Thoracic aorta (tissue), 2 donors: ENCODE data around the gene IGFBP6. TPM values are rescaled to one million over a fixed set of nuclear protein-coding genes. Genes with fewer than 3 reads are reported as not detected.
"Not testable (repeated sequence)": the region's sequence is repeated elsewhere in the genome, so short reads cannot be mapped to it uniquely, and the experiment has no call there.

Experiments
- ATAC-seq: fragments of 150-250 bp; one replicate; pipeline ENCODE4 v1.8.0; 2017; ENCODE audit warnings: low read depth; ENCODE audit not compliant: insufficient number of reproducible peaks, low FRiP score
- DNase-seq: peaks from one replicate; pipeline ENCODE4 v3.0.0-alpha.2; 2020; ENCODE audit warnings: low spot score
- H3K27ac ChIP-seq, 2 donors: fragments of 200-600 bp; sonication (generic); 1 replicate in 1 of 2; 2 replicates in 1 of 2; pipeline ENCODE4 v1.5.1; 2016; ENCODE audit warnings: mild to moderate bottlenecking in 2 of 2, moderate library complexity in 2 of 2
- H3K27me3 ChIP-seq: fragments of 200-600 bp; sonication (generic); replicated peaks from 2 replicates; pipeline ENCODE4 v1.6.0; 2016; ENCODE audit warnings: mild to moderate bottlenecking; ENCODE audit not compliant: insufficient read depth
- H3K36me3 ChIP-seq: fragments of 200-600 bp; sonication (generic); one replicate; pipeline ENCODE4 v1.5.1; 2016
- H3K4me1 ChIP-seq, 2 donors: fragments of 200-600 bp; sonication (generic); 1 replicate in 1 of 2; 2 replicates in 1 of 2; pipeline versions ENCODE4 v1.5.1 to v1.6.0; 2016; ENCODE audit warnings: low read depth in 2 of 2, mild to moderate bottlenecking in 1 of 2; ENCODE audit not compliant: control insufficient read depth in 1 of 2
- H3K4me3 ChIP-seq: fragments of 200-600 bp; sonication (generic); 2 replicates; pipeline ENCODE4 v1.5.1; 2016; ENCODE audit warnings: mild to moderate bottlenecking
- H3K9me3 ChIP-seq: fragments of 200-600 bp; sonication (generic); 2 replicates; pipeline ENCODE4 v1.5.1; 2016
- CTCF ChIP-seq: fragments of 200-600 bp; sonication (generic); IDR thresholded peaks from one replicate; pipeline ENCODE4 v1.5.1; 2019; ENCODE audit warnings: antibody characterized with exemption
- total RNA-seq, 2 donors: library from RNA; depleted of rRNA; stranded (reverse); fragments of >200 nt; gene quantifications; one replicate each; pipeline versions ENCODE4 v1.1.0 to v1.2.3, GENCODE V29; 2016

IGFBP6 gene
- total RNA-seq, 2 donors from 2014 or later: 1,999 to 2,150 TPM

GRCh38 chr12:53091756-53092155, 5.7 kb upstream of the IGFBP6 start:
- no peaks in the 10 kb centered on the region for H3K27me3 ChIP-seq
- ATAC-seq: no peak
- H3K9me3 ChIP-seq: no peaks in the 10 kb centered on the region
- H3K4me3 ChIP-seq: no peak overlapping the region
- DNase-seq: no peak
- TF ChIP-seq CTCF: no peak
- H3K4me1 ChIP-seq: peaks cover 5 to 15% of the 10 kb centered on the region in 2 donors
- H3K36me3 ChIP-seq: no peaks in the 10 kb centered on the region
- H3K27ac ChIP-seq: no peak overlapping the region

- no peak overlapping the region for H3K4me3 ChIP-seq
- peaks cover 5 to 22% of the 10 kb centered on the region in 2 donors for H3K4me1 ChIP-seq
- ATAC-seq (no peak), DNase-seq (no peak)
- H3K27me3 ChIP-seq: no peaks in the 10 kb centered on the region
- H3K27ac ChIP-seq: peak overlapping the region; percentile 5 to 49
- TF ChIP-seq CTCF: no peak
- no peaks in the 10 kb centered on the region for H3K9me3 ChIP-seq
- H3K36me3 ChIP-seq: no peaks in the 10 kb centered on the region
These were observed 3.6 kb upstream of the IGFBP6 start for GRCh38 chr12:53093777-53094393.

- DNase-seq (no peak), ATAC-seq (no peak)
- Histone ChIP-seq H3K27me3 (no peaks in the 10 kb centered on the region), H3K27ac (peak overlapping the region; percentile 5 to 49), H3K4me3 (no peak overlapping the region), H3K4me1 (peaks cover 5 to 26% of the 10 kb centered on the region in 2 donors), H3K9me3 (no peaks in the 10 kb centered on the region), H3K36me3 (no peaks in the 10 kb centered on the region)
- no peak for TF ChIP-seq CTCF
These were observed 3.1 kb upstream of the IGFBP6 start for GRCh38 chr12:53094394-53094787.

- DNase-seq, ATAC-seq, H3K36me3 ChIP-seq, H3K9me3 ChIP-seq, H3K27ac ChIP-seq, H3K27me3 ChIP-seq, H3K4me3 ChIP-seq: not testable (repeated sequence)
- H3K4me1 ChIP-seq: peaks cover 8 to 29% of the 10 kb centered on the region in 2 donors
These were observed 2.5 kb upstream of the IGFBP6 start for GRCh38 chr12:53094796-53095595.

- H3K36me3 ChIP-seq, DNase-seq, H3K27me3 ChIP-seq, H3K9me3 ChIP-seq, H3K4me3 ChIP-seq, ATAC-seq: not testable (repeated sequence)
- H3K4me1 ChIP-seq: peaks cover 10 to 35% of the 10 kb centered on the region in 2 donors
- H3K27ac ChIP-seq: peak overlapping the region; percentile 94 to 98
These were observed 1.9 kb upstream of the IGFBP6 start for GRCh38 chr12:53095596-53095895.

GRCh38 chr12:53096089-53096741, 1.3 kb upstream of the IGFBP6 start:
- peaks cover 11% of the 10 kb centered on the region for H3K36me3 ChIP-seq
- DNase-seq: no peak
- no peaks in the 10 kb centered on the region for H3K9me3 ChIP-seq
- H3K27ac ChIP-seq: peak overlapping the region; percentile 94 to 98
- peak; percentile 34 for ATAC-seq
- no peak for TF ChIP-seq CTCF
- H3K4me3 ChIP-seq: peak overlapping the region; percentile 92
- peaks cover 10 to 41% of the 10 kb centered on the region in 2 donors for H3K4me1 ChIP-seq
- no peaks in the 10 kb centered on the region for H3K27me3 ChIP-seq
